Measurements from ENCODE around the gene PDE1C.

Gene PDE1C

DNA sequence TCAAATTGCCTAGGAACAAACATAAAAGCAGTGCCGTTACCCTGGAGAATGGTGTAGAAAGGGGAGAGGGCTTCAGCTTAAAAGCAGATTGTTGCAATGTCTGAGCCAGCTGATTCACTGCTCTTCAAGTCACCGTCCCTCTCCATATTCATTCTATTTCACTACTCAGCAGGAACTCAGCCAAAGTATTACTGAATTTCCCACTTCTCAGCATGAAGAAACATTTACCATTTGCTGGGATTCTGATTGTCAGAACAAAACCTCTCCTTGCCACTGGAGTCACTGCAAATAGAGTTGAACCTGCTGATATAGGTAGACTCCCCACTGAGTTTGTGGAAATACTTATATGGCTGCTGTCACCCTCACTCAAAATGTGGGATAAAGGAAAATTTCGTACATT is 311.5 kb downstream of the PDE1C start:
- DNase-seq: no peak

- DNase-seq: no peak
Observed at GRCh38 chr7:31751726-31752125, 318.5 kb downstream of the PDE1C start.

DNA sequence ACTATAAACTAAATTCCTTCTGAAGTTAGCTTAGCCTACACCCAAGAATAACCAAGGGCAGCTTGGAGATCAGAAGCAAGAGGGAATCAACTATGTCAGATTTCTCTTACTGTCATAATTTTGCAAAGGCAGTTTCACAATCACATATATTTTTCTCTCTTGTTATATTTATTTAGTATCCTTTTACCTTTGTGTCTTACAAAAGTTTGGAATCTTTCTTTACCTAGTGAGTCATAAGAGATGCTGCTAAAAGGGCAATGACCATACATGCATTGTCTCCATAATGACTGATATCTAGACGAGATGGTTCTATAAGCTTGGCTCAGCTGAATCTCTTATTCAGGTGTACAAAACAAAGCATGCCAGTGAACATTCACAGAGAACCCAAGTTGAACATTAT is 322.1 kb downstream of the PDE1C start:
- DNase-seq: no peak

DNA sequence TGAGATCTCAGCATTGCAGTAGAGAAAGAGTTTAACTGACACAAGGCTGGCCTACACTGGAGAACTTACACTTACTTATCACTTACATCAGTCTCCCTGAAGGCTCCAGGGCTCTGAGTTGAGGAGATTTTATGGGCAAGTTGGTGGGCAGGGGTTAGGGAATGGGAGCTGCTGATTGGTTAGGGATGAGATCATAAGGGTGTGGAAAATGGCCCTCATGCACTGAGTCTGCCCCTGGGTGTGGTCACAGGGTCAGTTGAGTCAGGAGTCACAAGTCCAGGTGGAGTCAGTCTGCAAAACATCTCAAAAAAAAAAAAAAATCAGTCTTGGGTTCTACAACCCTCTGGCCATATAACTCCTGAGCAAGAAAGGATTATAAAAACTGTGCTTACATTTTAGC is 322.7 kb downstream of the PDE1C start:
- DNase-seq: no peak

DNA sequence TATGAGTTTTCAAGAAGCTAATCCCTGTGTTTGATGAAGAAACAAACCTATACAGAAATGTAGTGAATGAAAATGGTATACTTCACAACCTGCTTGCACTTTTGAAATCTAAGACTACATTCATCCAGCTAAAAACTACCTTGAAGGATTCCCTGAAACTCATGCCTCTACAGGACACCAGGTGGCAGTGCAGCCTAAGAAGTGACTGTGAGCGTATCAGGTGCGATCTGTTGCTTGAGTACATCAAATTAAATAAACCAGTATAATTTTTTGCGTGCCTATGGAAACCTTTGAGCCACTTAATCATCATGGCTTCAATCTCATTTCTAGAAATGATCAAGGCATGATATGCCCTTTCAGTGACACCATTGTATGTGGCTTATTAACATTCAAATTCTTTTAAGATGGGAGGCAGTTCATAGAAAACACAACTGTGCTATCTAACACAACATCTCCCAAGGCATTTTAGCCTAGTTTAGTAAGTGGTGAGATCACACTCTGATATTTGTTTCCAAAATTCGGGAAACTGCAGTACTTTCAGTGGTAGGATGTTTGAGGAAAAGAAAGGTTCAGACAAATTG is 325.8 kb downstream of the PDE1C start:
- peak; percentile 73 for DNase-seq

GRCh38 chr7:31741852-31742251 is 328.4 kb downstream of the PDE1C start:
- no peak for DNase-seq

DNA sequence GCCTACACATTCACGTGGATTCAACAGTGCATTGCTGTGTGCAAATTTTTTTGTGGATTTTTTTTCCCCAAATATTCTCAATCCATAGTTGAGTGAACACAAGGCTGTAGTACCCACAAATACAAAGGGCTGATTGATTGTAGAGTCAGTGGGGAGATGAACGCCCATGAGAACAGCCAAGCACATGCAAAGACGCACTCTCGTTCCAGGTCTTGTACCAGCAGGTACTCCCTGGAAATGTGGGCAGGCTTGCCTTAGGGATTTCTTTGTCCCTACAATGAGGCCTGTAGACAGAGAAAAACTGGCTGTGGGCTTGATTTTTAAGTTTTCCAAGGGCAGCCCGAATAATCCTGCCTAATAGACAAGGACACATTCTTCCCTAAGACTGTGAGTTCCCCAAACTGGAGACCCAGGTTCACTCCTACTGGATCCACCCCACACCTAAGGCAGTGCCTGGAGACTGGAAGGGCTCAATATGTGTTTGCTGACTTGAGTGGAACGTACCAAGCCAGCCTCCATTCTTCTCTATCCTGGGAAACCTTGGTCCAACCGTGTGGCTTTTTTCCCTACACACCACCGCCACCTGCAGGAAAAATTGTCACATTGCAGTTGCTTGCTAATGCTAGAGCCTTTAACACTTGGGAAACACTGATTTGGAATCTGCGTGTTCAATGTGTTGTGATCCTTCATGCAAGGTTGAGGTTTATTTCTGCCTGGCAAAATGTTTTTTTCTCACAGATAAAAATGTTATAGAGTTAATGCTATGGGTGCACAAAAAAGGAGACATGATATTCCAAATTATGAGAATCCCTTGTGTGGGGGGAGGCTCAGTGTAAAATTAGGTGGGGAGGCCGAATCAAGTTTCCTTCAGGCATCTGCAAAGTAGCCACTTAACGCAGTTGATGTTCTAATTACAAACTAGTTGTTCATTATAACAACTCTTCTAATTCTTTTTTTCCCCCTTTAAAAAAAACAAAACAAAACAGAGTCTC is 333.9 kb downstream of the PDE1C start:
- DNase-seq: peak; percentile 88

GRCh38 chr7:31734456-31734855 is 335.8 kb downstream of the PDE1C start:
- no peak for DNase-seq

- DNase-seq: no peak
Observed at GRCh38 chr7:31729195-31729804, 340.9 kb downstream of the PDE1C start.

DNA sequence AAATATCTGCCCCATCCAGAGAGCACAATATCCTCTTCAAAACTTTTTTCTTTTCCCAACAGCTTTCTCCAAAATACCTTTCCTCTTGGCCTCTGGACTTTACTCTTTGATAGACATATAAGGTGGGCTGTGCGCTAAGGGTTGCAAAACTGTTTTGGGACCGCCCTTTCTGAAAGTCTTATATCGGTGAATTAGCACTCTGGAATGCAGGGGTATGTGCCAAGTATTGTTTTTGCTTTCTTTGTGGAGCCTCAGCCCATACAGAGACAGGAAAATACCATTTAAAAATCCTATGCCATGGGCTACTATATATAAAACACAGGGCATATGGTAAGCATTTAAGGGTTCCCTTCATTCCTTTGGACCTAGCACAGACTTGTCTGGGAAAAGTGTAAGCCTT is 345.5 kb downstream of the PDE1C start:
- no peak for DNase-seq

- peak; percentile 88 for DNase-seq
Observed at GRCh38 chr7:31720366-31720765, 349.8 kb downstream of the PDE1C start.

GRCh38 chr7:31716355-31716754 is 353.9 kb downstream of the PDE1C start:
- DNase-seq: no peak

GRCh38 chr7:31710171-31710570 is 360.0 kb downstream of the PDE1C start:
- peak; percentile 94 for DNase-seq

DNA sequence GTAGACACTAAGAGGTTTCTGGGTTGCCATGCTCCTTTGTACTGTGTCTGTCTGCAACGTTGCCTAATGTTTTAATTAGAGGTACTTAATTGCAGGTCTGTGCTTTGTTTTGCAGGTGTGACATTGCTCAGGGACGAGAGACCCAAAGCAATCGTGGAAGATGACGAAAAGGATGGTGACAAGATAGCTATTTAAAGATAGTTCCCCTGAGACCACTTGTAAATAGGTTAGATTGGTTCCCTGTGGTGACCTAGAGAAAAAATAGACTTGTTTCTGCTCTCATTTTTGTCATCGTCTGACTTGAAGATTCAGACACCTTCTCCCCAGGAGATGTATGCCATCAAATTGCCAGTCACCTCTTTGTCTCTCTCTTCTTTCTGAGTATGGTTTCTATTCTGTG is 363.1 kb downstream of the PDE1C start:
- peak; percentile 76 for DNase-seq

GRCh38 chr7:31705377-31705776 is 364.8 kb downstream of the PDE1C start:
- DNase-seq: no peak

DNA sequence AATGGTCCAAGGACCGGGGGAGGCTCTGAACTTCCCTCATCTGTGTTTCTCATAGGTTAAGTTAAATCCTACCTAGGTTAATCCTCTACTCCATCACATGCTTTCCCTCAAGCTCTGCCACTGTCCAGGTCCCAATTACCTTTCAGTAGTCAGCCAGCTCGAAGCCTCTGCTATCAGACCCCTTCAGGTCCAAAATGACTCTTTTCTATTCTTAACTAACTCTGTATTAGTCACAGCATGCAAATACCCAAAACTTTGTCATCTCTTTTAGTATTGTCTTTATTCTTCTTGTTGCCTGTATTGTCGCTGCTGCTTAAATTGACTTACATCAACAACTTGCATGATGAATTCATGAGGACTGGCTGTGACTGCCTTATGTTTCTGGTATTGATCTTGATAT is 367.9 kb downstream of the PDE1C start:
- DNase-seq: no peak
